ENCODE results near the gene ARRDC1.

The ARRDC1 gene

DNA sequence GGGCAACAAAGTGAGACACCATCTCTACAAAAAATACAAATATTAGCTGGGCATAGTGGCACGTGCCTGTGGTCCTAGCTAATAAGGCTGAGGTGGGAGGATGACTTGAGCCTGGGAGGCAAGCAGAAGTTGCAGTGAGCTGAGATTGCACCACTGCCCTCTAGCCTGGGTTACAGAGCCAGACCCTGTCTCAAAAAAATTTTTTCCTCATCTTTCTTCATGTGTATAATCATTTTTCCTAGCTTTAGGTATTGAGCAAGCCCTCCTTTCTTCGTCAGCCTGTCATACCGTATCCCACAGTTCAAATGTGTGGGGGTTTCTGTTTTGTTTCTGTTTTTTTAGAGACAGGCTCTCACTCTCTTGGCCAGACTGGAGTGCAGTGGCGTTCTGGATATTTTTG, 54.7 kb downstream of the ARRDC1 start:
- TF ChIP-seq, protein P1, sequence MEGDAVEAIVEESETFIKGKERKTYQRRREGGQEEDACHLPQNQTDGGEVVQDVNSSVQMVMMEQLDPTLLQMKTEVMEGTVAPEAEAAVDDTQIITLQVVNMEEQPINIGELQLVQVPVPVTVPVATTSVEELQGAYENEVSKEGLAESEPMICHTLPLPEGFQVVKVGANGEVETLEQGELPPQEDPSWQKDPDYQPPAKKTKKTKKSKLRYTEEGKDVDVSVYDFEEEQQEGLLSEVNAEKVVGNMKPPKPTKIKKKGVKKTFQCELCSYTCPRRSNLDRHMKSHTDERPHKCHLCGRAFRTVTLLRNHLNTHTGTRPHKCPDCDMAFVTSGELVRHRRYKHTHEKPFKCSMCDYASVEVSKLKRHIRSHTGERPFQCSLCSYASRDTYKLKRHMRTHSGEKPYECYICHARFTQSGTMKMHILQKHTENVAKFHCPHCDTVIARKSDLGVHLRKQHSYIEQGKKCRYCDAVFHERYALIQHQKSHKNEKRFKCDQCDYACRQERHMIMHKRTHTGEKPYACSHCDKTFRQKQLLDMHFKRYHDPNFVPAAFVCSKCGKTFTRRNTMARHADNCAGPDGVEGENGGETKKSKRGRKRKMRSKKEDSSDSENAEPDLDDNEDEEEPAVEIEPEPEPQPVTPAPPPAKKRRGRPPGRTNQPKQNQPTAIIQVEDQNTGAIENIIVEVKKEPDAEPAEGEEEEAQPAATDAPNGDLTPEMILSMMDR (IDR thresholded peaks at IDR 0.05; ENCODE audit: low read depth, low read length, missing control alignments): no peak
- no peak overlapping the region for H3K4me3 ChIP-seq (ENCODE audit: low read depth, low read length)
- DNase-seq (ENCODE audit: low read depth): no peak

DNA sequence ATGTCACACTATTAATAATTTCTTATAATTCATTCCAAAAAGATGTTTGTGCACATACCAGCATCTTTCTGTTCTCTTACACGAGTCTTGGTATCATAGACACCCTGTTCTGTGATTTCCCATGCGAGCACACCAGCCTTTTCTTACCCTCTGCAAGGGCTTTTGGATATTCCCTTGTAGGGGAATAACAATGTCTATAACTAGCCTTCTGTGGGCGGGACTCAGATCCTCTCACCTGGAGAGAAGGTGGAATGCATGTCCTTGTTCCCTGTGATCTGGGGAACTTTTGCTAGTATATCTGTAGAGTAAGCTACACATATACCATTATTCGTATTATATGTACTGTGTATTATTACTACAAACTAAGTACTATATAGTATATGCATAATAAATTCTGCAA, 58.1 kb downstream of the ARRDC1 start:
- no peak overlapping the region for H3K4me3 ChIP-seq (ENCODE audit: low read depth, low read length)
- TF ChIP-seq, protein P1 (IDR thresholded peaks at IDR 0.05; ENCODE audit: low read depth, low read length, missing control alignments): no peak

DNA sequence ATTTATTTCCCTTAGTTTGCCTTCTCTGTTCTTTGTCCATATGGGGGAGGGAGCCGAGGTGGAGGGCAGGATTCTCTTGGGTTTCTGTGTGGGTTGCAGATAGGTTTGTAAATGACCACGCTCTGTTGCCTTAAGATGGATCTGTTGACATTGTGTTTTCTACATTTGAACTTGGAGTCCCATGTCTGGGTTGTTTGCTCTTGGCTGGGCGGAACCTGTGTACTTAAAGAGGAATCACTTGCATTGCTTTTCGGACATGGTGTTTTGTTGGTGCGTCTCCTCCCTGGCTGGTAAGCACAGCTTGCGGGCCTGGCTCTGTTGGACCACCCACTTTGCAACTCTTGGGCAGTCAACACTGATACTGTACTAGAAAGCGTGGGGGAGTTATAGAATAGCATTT, 59.2 kb downstream of the ARRDC1 start:
- no peak overlapping the region for H3K4me3 ChIP-seq (ENCODE audit: low read depth, low read length)
- DNase-seq (ENCODE audit: low read depth): no peak
- TF ChIP-seq, protein P1 (IDR thresholded peaks at IDR 0.05; ENCODE audit: low read depth, low read length, missing control alignments): no peak

More for the DNA sequence above, 58.1 kb downstream of the ARRDC1 start:
- DNase-seq (ENCODE audit: low read depth): no peak

Data from GM12864 (cell line).